NCI-H1105 treated with DMSO at 0.1 percent for 48 hours (cell line): ENCODE results near the gene KARS1.

Experiments used
- DNase-seq: peaks from one replicate; lab custom pipeline; 2025; lab: John Stamatoyannopoulos, UW

The KARS1 gene

DNA sequence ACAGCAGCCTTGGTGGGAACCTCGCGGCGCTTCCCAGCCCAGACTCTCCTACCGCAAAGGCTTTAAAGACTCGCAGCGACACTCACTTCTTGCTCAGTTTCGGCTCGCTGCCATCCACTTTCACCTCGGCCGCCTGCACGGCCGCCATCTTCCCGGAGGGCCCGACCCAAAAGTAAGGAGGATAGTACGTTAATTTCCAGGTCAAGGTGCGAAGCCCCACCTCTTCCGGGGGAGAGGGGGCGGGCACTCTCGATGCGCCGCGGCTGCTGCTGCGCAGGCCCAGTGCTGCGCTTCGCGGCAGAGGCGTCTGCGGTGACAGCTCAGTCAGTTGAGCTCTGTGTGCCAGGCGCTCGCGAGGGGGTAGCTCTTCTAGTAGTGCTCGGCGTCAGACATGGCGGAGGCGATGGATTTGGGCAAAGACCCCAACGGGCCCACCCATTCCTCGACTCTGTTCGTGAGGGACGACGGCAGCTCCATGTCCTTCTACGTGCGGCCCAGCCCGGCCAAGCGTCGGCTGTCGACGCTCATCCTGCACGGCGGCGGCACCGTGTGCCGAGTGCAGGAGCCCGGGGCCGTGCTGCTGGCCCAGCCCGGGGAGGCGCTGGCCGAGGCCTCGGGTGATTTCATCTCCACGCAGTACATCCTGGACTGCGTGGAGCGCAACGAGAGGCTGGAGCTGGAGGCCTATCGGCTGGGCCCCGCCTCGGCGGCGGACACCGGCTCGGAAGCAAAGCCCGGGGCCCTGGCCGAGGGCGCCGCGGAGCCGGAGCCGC is at the start of gene KARS1, which contains the start of gene TERF2IP:
Gene KARS1, minus strand, starts transcription at position 174 of the 773 bp plus-strand sequence. Its CDS starts 26 bp downstream, at position 148.
Gene TERF2IP, plus strand, starts transcription at position 282 of the 773 bp plus-strand sequence. Its CDS starts 110 bp downstream, at position 392.
- DNase-seq = peak; percentile 76

DNA sequence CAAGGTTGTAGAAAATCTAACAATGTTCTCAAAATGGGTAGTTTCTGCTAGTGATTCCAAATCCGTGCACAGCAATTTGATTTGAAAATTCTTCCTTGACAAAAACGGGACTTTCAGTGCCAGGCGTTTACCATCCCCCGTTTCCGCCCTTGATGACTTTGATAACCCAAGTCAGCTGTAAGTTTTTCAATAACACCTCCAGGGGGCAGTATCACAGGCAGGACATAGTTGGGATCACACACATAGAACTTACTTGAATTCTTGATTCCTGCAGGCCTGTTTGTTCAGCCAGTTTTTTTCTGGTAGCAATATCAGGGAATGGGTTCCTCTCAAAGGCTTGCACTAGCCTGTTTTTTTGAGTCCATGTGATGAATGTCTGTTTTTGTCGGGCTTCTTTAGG is 48.2 kb upstream of the KARS1 start:
- no peak for DNase-seq

DNA sequence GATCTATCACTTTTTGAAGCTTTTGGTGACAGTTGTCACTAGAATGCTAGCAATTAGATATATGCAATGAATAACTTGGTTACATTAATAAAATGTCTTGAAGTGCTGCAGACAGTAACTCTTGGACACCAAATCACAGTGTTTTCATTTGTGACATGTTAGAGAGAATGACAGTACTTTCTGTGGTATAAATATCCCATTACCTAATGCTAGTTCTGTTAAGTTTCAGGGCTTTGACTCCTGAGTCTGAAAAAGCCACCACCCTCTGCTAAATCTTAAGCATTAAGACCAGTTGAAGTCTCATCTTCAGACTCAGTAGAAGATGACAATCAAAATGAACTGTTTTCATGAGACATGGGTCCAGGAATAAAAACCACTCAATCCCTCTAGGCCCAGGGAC is 39.9 kb upstream of the KARS1 start:
- DNase-seq = no peak

DNA sequence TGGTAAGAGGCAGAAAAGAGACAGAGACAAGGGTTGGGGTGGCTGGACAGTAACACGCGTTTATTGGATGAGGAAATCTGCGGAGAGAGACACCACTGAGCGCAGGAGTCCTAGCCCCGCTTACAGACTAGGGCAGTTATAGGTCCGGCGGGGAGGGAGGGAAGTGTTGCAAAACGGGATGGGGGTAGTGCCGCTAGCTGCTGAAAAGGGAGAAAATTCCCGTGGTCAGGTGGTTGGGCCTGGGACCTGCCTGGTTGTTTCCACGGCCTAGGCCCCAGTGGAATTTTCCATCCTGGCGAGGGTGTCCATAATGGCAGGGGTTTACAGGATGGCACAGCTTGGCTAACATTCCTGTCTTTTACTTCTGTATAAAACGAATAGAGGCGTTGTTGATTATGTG is 34.8 kb upstream of the KARS1 start:
- no peak for DNase-seq

DNA sequence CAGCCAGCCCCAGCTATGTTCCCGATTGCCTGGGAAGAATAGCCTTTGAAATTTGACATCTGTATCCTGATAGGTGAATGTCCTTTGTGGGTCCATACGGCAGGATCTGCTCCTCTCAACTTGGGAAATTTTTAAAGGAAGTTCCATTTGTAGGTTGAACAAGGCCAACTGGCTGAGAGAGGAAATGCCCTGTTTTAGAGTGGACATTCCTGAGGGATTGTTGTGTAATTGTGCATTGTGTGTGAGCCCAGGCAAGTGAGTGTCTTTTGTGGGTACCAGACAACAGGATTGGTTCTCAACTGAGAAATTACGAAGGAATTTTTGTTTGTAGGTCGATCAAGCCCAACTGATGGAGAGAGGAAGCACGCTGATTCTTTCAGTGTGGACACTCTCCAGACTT is 31.9 kb upstream of the KARS1 start:
- no peak for DNase-seq

DNA sequence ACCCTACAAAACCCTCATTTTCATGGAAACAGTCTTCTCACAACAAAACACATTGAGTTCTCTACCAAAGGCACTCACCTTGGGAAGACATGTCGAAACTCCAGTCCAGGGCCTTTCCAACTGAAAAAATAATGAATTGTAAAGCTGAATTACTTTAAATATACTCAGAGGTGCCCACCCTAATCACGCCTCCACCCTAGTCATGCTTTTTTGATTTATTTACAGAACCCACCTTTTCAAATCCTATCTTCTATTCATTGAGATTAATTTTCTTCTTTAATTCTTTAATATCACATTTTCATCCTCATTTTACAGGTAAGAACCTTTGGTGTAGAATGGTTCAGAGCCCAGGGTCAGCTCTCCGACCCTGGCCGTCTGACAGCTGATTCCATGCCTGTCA is 29.4 kb upstream of the KARS1 start, which contains the start of gene CPHXL2:
Gene CPHXL2, minus strand, starts transcription at position 101 of the 400 bp plus-strand sequence. Its CDS starts 10 bp downstream, at position 91.
- no peak for DNase-seq

DNA sequence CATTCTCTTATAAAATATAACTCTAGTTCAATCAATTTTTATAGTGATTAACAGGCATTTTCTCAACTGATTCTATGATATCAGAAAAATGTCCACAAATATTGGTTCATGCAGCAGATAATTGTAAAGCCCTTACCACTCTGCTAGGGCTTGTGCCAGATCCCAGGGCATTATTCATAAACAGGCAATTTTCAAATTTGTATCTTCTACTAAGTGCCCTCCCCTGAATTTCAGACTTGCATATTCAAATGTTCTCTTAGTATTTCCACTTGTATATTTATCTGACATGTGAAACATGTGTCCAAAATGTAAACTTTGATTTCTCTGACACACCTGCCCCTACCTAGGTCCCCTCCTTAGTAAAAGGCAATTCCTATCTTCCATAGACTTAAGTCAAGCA is 20.0 kb upstream of the KARS1 start:
- DNase-seq = no peak

DNA sequence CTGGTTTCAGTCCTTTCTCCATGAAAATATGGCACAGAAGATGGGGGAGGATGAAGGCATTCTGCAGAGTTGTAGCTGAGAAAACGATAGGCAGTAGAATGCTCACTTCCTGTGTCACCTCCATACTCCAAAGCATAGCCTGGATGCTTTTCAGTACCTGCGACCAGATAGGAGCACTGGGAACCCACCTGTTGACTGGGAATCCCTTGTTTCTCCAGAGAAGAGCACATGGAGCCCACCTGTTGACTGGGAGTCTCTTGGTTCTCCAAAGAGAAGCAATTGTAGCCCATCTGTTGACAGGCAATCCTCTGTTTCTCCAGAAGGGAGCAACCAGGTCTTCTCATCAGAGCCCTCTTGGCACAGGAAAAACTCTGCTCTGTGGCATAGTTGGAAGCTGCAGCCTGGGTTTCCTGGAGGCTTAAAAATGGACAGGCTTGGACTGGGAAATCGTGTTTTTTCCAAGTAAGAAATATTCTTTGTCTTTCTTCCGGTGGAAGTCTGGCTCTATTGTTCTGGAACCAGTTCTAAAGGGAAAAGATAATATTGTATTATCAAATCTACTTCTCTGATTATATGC is 13.3 kb upstream of the KARS1 start:
- DNase-seq = no peak

DNA sequence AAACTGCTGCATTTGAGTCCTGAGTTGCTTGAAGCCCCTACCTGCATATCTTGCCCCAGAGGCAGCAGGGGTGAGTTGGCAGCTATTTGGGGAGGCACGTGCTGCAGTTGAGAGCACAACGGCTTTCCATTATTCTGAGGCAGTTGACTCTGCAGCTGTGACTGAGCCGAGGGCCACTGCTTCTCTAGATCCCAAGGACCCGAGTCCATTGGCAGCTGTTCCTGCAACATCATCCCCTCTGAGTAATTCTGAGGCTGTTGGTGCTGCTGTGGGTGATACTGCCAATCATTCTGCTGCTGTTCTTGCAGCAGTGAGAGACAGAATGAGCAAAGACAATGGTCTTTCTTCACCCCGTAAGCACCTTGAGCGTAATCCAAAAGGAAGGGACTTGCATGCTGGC is 12.9 kb upstream of the KARS1 start:
- DNase-seq = no peak

DNA sequence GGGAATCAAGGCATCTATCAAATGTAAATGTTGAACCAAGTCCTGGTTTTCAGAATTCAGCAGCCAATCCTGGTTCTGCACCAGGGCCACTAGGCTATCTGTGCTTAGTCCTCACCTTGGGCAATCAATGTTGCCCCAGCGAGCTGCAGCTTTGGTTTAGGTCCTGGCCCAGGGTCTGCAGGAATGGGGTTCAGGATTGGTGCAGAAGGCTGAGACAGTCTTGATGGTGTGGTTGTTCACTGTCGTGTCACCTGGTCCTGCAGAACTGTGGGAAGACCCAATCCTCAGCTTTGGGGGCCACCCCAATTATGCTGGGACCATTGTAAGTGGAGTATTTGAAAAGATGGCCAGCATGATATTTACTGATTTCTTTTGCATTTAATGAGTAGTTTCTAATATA is 10.7 kb upstream of the KARS1 start:
- no peak for DNase-seq

DNA sequence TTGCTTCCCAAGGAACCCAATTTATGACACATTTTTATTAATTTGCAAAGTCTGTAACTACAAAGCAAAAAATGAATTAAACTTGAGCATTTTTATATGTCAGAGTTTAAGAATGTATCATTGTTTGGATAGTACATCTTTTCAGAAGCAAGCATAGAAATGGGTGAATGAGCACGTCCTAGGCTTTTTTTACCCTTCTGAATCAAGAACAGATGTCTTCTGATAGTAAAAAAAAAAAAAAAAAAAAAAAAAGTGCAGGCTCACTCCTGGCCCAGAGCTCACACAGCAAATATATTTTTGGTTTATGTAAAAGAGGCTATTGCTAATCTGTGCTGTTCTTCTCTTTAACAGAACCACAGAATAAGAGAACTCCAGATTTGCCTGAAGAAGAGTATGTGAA is 6.5 kb upstream of the KARS1 start:
- DNase-seq = no peak

DNA sequence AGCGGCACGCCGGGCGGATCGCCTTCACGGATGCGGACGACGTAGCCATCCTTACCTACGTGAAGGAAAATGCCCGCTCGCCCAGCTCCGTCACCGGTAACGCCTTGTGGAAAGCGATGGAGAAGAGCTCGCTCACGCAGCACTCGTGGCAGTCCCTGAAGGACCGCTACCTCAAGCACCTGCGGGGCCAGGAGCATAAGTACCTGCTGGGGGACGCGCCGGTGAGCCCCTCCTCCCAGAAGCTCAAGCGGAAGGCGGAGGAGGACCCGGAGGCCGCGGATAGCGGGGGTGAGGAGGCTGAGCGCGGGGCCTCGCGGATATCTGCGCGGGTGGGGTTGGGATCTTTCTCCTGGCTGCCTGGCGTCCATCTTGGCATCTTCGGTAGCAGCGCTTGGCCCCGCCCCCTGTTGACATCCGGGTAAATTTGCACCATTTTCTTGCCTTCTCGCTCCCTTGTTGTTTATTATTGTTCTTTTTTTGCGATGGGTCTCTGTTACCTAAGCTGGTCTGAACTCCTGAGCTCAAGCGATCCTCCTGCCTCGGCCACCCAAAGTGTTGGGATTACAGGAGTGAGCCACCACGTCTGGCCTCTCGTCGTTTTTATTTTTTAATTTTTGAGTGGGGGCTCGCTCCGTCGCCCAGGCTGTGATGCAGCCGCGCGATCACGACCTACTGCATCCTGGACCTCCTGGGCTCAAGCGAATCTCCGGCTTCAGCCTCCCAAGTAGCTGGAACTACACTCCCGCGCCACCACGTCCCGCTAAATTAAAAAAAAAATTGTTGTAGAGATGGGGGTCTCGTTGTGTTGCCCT is 1.0 kb upstream of the KARS1 start:
- peak; percentile 51 for DNase-seq

DNA sequence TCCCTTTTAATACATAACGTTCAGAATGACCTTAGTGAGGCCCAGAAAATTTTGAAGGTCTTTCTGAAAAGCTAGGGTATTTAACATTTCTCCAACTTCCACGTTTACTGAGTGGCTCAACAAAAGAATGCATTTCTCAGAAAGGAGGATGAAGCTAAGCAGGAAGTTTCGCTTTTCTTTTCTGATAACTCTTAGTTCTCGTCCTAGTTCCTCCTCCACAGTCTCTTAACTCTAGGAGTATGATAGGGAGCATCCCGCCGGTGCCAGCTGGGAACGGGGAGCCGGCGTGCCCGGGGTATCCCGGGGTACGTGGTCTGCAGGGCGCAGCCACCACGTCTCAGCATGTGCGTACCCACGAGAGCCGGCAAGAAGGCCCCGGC is 363 bp downstream of the KARS1 start:
- DNase-seq = no peak

DNA sequence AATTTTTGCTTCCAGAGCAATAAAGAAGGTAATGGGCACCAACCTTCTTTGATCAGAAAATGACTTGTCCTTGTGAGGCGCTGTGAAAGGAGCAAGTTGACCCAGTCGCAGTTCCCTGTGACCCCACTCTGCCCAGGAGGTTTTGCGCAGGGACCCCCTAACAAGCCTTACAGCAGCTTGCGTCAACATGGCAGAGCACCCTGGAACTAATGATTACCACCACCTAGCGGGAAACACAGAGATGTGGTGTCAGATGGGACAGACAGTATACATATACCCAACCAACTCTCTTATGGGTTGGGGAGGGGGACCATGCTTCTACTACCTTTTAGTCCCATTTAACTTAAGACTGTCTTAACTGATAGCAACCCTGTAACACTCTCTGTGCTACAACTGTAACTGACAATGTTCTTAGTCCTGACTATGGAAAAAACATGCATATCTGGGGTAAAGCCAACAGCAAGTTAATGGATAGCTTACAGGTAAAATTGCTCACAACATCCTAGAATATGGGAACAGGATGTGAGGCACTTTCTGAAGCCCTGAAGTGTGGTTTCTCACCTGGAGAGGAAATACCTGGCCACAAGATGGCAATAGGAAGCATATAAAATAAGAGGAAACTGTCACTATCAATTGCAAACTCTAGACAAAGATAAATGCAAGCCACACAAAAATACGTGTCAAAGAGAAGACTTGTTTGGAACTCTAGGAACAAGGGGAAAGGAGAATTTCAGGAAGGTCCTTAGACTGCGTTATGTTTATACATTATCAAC is 3.0 kb downstream of the KARS1 start:
- no peak for DNase-seq

DNA sequence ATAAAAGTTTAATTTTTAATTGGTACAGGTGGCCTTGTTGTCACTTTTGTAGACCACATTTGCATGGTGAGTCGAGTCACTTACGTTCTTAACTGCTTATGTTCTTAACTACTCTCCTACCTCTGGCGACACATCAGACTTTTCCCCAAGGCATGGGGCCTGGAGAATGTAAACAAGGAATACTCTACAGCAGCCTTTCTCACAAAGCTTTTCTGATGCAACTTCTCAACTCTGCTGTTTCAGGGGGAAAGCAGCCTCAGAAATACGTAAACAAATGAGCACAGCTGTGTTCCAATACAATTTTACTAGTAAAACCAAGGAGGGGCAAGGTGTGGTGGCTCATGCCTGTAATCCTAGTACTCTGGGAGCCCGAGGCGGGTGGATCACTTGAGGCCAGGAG is 6.9 kb downstream of the KARS1 start:
- DNase-seq = no peak

DNA sequence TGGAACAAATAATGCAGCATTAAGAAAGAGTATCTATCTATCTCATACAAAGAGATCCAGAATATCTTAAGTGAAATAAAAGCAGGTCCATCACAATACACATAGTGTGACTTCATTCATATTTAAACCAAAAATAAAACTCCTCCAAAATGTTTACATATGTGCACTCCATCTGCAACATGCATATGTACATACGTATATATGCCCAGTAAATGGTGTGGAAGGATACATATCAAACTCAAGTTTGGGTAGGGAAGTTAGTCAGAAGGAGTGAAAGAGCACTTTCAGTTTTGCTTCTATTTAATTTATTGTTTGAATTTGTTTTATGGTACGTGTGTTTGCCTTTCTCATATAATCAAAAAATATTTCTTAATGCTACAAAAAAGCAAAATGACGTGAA is 12.4 kb downstream of the KARS1 start:
- DNase-seq = no peak

DNA sequence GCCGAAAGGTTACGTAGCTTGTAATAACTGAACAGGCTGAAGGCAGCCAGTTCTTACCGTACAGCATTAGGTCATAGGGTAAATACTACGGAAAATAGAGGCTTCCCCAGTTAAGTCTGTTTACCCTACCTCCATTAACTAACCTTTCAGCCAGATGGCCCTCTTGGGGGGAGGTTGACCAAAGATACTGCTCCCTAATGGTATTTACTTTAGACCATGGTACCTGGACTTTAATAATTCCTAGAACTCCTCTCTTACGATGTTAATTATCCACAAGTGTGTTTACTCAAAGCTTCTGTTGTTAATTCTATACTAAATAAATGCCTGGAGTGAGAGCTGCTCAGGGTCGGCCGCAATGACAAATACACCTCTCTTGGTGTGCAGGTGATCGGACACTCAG is 14.6 kb downstream of the KARS1 start:
- no peak for DNase-seq

DNA sequence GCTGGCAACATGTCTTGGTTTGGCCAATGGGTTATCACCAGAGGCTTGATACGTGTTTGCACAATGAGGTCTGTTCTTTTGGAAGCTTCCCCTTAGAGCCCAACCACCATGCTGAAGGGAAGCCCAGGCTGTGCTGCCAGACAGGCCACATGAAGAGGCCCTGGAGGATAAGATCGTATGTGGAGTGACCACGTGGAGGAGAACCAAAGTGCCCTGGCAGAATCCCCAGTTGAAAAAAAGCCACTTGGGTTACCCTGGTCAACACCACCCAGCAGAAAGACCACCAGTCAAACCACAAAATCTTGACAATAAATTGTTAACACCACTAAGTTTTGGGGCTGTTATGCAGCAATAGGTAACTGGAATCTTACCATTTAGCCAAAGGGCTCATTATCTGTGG is 17.4 kb downstream of the KARS1 start:
- no peak for DNase-seq

DNA sequence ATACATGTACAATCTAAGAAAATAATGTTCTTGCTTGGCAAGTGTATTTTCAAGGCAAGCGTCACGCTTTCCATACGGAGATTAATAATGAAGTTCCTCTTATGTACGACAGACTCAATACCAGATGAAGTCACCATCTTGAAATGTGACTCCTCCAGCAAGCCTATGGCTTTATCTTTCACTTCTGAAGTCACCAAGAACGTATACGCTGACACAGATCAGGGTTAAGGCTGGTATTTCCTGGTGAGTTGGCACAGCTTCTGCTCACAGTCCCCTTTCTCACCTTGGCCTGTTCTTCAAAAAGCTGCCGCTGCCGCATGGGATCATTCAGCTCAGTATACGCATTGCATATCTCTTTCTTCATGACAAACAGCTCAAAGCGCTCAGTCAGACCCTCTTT is 18.3 kb downstream of the KARS1 start:
- no peak for DNase-seq

DNA sequence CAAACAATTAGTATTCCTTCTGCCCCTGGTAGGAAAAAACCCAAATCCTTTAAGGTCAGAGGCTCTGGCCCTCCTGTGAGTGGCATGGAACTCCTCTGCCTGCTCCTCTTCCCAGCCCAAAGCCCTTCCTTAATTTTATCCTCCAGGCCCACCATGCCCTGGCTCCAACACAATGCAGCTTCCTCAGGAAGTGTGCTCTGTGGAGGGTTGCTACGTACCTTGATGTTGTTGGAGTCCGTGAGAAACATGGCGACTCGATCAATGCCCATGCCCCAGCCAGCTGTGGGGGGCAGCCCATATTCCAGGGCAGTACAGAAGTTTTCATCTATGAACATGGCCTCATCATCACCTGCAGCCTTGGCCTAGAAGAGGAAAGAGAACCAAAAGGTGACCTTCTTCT is 19.1 kb downstream of the KARS1 start:
- DNase-seq = no peak

DNA sequence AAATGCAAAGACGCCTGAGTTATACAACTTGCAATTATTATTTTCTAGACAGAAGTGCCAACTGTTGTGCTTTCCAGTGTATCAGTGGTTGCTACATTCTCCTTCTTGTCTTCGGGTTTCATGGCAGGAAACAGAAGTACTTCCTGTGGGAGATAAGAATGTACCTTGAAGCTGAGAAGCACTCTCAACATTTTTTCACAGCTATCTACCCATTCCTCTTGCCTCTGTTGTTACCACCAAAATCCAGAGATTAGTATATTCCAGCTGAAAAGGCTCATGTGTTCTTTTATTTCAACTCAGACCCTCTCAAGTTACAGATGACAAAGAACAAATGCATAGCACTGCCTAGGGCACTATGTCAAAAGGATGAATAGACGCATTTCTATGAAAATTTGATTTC is 19.6 kb downstream of the KARS1 start:
- DNase-seq = no peak

DNA sequence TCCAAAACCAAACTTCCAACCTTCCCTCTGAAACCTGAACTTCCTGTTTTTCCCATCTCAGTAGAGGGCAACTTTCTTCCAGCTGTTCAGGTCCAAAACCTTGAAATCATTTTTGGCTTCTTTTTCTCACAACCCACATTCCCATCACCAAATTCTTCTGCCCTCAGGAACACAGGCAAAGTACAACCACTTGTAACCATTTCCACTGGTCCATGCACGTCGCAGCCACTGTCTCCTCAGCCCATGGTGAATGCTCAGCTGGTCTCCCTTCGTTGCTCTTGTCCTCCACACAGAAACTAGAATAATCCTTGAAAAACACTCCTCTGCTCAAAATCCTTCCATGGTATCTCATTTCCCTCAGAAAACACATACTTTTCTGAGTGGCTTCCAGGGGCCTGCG is 20.7 kb downstream of the KARS1 start:
- DNase-seq = no peak
